ENCODE measurements around the gene ZNF333. TPM values are rescaled to one million over a fixed set of nuclear protein-coding genes. Genes with fewer than 3 reads are reported as not detected.

The ZNF333 gene
- total RNA-seq, 1 donor from 2014 or later, result 10.5 TPM

- intact Hi-C loops (cut with DNase I), result no loop called here
- DNase-seq (ENCODE audit: low spot score), result no peak
These were observed 4.9 kb downstream of the ZNF333 start for GRCh38 chr19:14694641-14695266.

GRCh38 chr19:14695471-14695870 is 5.6 kb downstream of the ZNF333 start:
- intact Hi-C loops (cut with DNase I), result no loop called here
- no peak for DNase-seq (ENCODE audit: low spot score)

- intact Hi-C loops (cut with DNase I), result no loop called here
- no peak for DNase-seq (ENCODE audit: low spot score)
These were observed 9.8 kb downstream of the ZNF333 start for GRCh38 chr19:14699641-14700040.

- intact Hi-C loops (cut with DNase I), result no loop called here
- no peak for DNase-seq (ENCODE audit: low spot score)
These were observed 11.0 kb downstream of the ZNF333 start for GRCh38 chr19:14700711-14701375.

- DNase-seq (ENCODE audit: low spot score), result no peak
- intact Hi-C loops (cut with DNase I), result no loop called here
These were observed 14.0 kb downstream of the ZNF333 start for GRCh38 chr19:14703833-14704232.

GRCh38 chr19:14704450-14704849 is 14.6 kb downstream of the ZNF333 start:
- intact Hi-C loops (cut with DNase I), result no loop called here
- DNase-seq (ENCODE audit: low spot score), result no peak

- DNase-seq (ENCODE audit: low spot score), result no peak
- intact Hi-C loops (cut with DNase I), result no loop called here
These were observed 26.0 kb downstream of the ZNF333 start for GRCh38 chr19:14715841-14716240.

- intact Hi-C loops (cut with DNase I), result no loop called here
- DNase-seq (ENCODE audit: low spot score), result no peak
These were observed 28.8 kb downstream of the ZNF333 start for GRCh38 chr19:14718522-14719116.

- intact Hi-C loops (cut with DNase I), result no loop called here
- DNase-seq (ENCODE audit: low spot score), result no peak
These were observed 29.3 kb downstream of the ZNF333 start for GRCh38 chr19:14719162-14719561.

GRCh38 chr19:14722127-14722526 is 32.3 kb downstream of the ZNF333 start:
- intact Hi-C loops (cut with DNase I), result no loop called here
- DNase-seq (ENCODE audit: low spot score), result no peak

GRCh38 chr19:14728595-14728994 is 38.7 kb downstream of the ZNF333 start:
- intact Hi-C loops (cut with DNase I), result no loop called here
- DNase-seq (ENCODE audit: low spot score), result no peak

GRCh38 chr19:14731200-14731599 is 41.4 kb downstream of the ZNF333 start:
- DNase-seq (ENCODE audit: low spot score), result no peak
- intact Hi-C loops (cut with DNase I), result no loop called here

GRCh38 chr19:14732510-14732909 is 42.7 kb downstream of the ZNF333 start:
- DNase-seq (ENCODE audit: low spot score), result no peak
- intact Hi-C loops (cut with DNase I), result no loop called here

- DNase-seq (ENCODE audit: low spot score), result no peak
- intact Hi-C loops (cut with DNase I), result no loop called here
These were observed 43.7 kb downstream of the ZNF333 start for GRCh38 chr19:14733574-14733973.

GRCh38 chr19:14735915-14736314 is 46.1 kb downstream of the ZNF333 start:
- intact Hi-C loops (cut with DNase I), result no loop called here
- no peak for DNase-seq (ENCODE audit: low spot score)

- intact Hi-C loops (cut with DNase I), result no loop called here
- no peak for DNase-seq (ENCODE audit: low spot score)
These were observed 57.0 kb downstream of the ZNF333 start for GRCh38 chr19:14746886-14747285.

- no peak for DNase-seq (ENCODE audit: low spot score)
- intact Hi-C loops (cut with DNase I), result no loop called here
These were observed 58.8 kb downstream of the ZNF333 start for GRCh38 chr19:14748601-14749000.

GRCh38 chr19:14758816-14759215 is 69.0 kb downstream of the ZNF333 start:
- no peak for DNase-seq (ENCODE audit: low spot score)
- intact Hi-C loops (cut with DNase I), result no loop called here

GRCh38 chr19:14761607-14762006 is 71.8 kb downstream of the ZNF333 start:
- DNase-seq (ENCODE audit: low spot score), result no peak
- intact Hi-C loops (cut with DNase I), result no loop called here

GRCh38 chr19:14762111-14762510 is 72.3 kb downstream of the ZNF333 start:
- intact Hi-C loops (cut with DNase I), result no loop called here
- no peak for DNase-seq (ENCODE audit: low spot score)

GRCh38 chr19:14763497-14764145 is 73.8 kb downstream of the ZNF333 start:
- intact Hi-C loops (cut with DNase I), result no loop called here
- DNase-seq (ENCODE audit: low spot score), result no peak
